ENCODE results near the gene FLT4. TPM values are rescaled to one million over a fixed set of nuclear protein-coding genes. Genes with fewer than 3 reads are reported as not detected.
"Not testable (repeated sequence)": the region's sequence is repeated elsewhere in the genome, so short reads cannot be mapped to it uniquely, and the experiment has no call there.

The FLT4 gene
- polyA plus RNA-seq, 1 donor = 10.2 TPM

DNA sequence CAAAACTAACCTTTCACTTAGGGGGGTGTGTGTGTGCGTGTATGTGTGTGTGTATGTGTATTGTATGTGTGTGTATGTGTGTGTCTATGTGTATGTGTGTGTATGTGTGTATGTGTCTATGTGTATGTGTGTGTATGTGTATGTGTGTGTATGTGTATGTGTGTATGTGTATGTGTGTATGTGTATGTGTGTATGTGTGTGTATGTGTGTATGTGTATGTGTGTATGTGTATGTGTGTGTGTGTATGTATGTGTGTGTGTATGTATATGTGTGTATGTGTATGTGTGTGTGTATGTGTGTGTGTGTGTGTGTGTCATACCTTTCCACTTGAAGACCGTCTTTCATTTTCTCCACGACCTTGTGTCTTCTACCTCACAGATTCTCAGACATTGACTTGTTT, 20.8 kb upstream of the FLT4 start:
- Histone ChIP-seq H3K9me3 (ENCODE audit: control insufficient read depth, low read depth, low read length) (no peaks in the 10 kb centered on the region), H3K36me3 (ENCODE audit: control insufficient read depth, insufficient read depth, low read length) (no peaks in the 10 kb centered on the region), H3K4me3 (ENCODE audit: low read length) (no peak overlapping the region), H3K27me3 (ENCODE audit: control insufficient read depth, insufficient read depth, low read length) (peaks cover 29% of the 10 kb centered on the region), H3K4me1 (ENCODE audit: control insufficient read depth, insufficient read depth, low read length) (no peaks in the 10 kb centered on the region), H3K27ac (ENCODE audit: low read length) (no peak overlapping the region)
- WGBS (ENCODE audit: insufficient coverage, low lambda C conversion rate) = no CpG with 5 or more reads among the region's 3 CpGs
- DNase-seq = no peak

DNA sequence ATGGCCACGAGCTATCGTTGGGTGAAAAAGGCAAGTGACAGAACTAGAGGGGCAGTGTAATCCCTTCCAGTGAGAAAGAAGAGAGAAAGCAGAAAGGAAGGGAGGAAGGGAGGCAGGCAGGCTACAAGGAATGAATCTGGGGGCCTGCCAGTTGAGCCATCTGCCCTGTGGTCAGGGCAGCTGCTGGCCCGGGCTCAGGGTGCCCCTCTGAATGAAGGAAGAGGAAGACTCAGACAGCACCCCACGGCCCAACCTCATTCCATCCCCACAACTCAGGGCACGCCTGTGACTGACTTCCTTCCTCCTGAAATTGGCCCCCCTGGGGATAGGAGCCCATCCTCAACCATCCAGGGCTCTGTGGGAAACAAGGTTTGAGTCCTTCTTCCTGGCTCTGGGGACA, 20.3 kb upstream of the FLT4 start:
- no peak for DNase-seq
- H3K4me1 ChIP-seq (ENCODE audit: control insufficient read depth, insufficient read depth, low read length) = no peaks in the 10 kb centered on the region
- no peaks in the 10 kb centered on the region for H3K9me3 ChIP-seq (ENCODE audit: control insufficient read depth, low read depth, low read length)
- no CpG with 5 or more reads among the region's 5 CpGs for WGBS (ENCODE audit: insufficient coverage, low lambda C conversion rate)
- H3K27ac ChIP-seq (ENCODE audit: low read length) = no peak overlapping the region
- H3K36me3 ChIP-seq (ENCODE audit: control insufficient read depth, insufficient read depth, low read length) = no peaks in the 10 kb centered on the region
- peaks cover 26% of the 10 kb centered on the region for H3K27me3 ChIP-seq (ENCODE audit: control insufficient read depth, insufficient read depth, low read length)
- no peak overlapping the region for H3K4me3 ChIP-seq (ENCODE audit: low read length)

DNA sequence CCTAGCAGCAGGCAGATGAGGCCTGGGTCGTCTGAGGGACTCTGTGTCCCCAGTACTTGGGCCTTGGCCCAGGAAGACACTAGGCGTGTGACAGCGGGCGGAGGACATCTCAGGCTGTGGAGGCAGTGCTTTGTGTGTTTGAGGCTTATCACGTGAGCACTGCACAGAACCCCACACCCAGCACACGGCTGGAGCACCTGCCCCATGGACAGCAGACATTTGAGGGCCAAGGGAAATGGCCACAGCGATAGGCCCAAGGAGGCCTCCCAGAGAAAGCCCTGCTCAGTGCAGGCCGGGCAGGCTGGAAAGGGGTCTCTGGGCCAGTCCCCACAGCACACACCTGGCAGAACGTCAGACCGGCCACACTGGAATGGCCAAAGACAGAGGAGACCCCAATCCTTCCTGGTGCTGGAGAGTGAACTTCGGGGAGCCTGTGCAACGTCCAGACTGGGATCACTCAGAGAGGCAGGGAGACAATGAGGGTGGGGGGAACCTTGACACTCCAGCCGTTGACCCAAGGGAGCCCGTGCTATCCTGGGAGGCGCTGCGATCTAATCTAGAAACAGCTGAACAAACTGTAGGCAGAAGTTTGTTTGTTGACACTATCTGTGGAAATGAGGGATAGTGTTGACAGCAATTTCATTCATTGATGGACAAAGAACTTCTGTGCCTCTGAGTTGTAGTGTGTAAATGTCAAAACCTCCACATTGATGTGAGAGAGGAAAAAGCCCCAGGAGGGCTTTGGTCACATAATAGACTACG, 19.6 kb upstream of the FLT4 start:
- Histone ChIP-seq H3K4me1 (ENCODE audit: control insufficient read depth, insufficient read depth, low read length) (no peaks in the 10 kb centered on the region), H3K9me3 (ENCODE audit: control insufficient read depth, low read depth, low read length) (no peaks in the 10 kb centered on the region), H3K36me3 (ENCODE audit: control insufficient read depth, insufficient read depth, low read length) (no peaks in the 10 kb centered on the region), H3K4me3 (ENCODE audit: low read length) (no peak overlapping the region), H3K27me3 (ENCODE audit: control insufficient read depth, insufficient read depth, low read length) (peaks cover 21% of the 10 kb centered on the region), H3K27ac (ENCODE audit: low read length) (no peak overlapping the region)
- no CpG with 5 or more reads among the region's 17 CpGs for WGBS (ENCODE audit: insufficient coverage, low lambda C conversion rate)
- no peak for DNase-seq

DNA sequence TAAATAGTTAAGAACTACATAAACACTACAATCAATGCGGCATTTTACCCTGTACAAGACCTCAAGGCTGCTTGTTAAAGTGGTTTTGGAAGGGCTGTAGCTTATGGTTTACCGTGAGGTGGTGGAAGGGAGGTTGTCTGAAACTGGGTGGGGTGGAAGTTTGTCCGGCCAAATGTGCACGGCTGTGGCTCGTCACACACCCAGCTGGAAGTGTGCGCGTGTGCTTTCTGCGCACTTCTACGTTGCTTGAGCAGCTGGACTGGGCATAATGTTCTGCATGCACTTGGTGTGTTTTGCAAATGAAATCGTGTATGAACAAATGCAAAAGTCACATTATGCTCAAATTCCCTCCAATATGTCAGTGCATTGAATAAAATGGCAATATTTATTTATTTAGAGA, 17.4 kb upstream of the FLT4 start:
- H3K9me3 ChIP-seq (ENCODE audit: control insufficient read depth, low read depth, low read length) = no peaks in the 10 kb centered on the region
- peaks cover 4% of the 10 kb centered on the region for H3K27me3 ChIP-seq (ENCODE audit: control insufficient read depth, insufficient read depth, low read length)
- H3K4me1 ChIP-seq (ENCODE audit: control insufficient read depth, insufficient read depth, low read length) = no peaks in the 10 kb centered on the region
- H3K27ac ChIP-seq (ENCODE audit: low read length) = no peak overlapping the region
- no peak overlapping the region for H3K4me3 ChIP-seq (ENCODE audit: low read length)
- H3K36me3 ChIP-seq (ENCODE audit: control insufficient read depth, insufficient read depth, low read length) = no peaks in the 10 kb centered on the region
- DNase-seq = no peak
- no CpG with 5 or more reads among the region's 10 CpGs for WGBS (ENCODE audit: insufficient coverage, low lambda C conversion rate)

DNA sequence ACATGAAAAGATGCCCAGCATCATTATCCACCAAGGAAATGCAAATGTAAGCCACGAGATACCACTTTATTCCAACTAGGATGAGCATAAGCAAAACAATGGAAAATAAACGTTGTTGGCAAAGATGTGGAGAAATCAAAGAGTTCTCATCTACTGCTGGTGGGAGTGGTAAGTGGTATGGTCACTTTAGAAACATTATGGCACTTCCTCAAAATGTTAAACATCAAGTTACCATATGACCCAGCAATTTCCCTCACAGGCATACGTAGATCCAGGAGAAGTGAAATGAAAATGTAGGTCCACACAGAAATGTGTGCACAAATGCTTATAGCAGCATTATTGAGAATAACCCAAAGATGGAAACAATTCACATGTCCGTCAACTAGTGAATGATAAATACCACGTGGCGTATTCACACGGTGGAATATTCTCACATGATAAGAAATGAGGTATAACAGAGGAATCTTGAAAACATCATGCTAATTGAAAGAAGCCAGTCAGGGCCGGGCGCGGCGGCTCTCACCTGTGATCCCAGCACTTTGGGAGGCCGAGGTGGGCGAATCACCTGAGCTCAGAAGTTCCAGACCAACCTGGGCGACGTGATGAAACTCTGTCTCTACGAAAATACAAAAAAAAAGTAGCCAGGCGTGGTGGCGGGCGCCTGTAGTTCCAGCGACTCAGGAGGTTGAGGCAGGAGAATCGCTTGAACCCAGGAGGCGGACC, 16.4 kb upstream of the FLT4 start:
- DNase-seq = no peak
- Histone ChIP-seq H3K27ac (ENCODE audit: low read length) (no peak overlapping the region), H3K9me3 (ENCODE audit: control insufficient read depth, low read depth, low read length) (no peaks in the 10 kb centered on the region), H3K4me1 (ENCODE audit: control insufficient read depth, insufficient read depth, low read length) (no peaks in the 10 kb centered on the region), H3K27me3 (ENCODE audit: control insufficient read depth, insufficient read depth, low read length) (peaks cover 4% of the 10 kb centered on the region), H3K4me3 (ENCODE audit: low read length) (no peak overlapping the region), H3K36me3 (ENCODE audit: control insufficient read depth, insufficient read depth, low read length) (no peaks in the 10 kb centered on the region)
- WGBS (ENCODE audit: insufficient coverage, low lambda C conversion rate) = 53% methylated on average over 3 of the region's 22 CpGs

DNA sequence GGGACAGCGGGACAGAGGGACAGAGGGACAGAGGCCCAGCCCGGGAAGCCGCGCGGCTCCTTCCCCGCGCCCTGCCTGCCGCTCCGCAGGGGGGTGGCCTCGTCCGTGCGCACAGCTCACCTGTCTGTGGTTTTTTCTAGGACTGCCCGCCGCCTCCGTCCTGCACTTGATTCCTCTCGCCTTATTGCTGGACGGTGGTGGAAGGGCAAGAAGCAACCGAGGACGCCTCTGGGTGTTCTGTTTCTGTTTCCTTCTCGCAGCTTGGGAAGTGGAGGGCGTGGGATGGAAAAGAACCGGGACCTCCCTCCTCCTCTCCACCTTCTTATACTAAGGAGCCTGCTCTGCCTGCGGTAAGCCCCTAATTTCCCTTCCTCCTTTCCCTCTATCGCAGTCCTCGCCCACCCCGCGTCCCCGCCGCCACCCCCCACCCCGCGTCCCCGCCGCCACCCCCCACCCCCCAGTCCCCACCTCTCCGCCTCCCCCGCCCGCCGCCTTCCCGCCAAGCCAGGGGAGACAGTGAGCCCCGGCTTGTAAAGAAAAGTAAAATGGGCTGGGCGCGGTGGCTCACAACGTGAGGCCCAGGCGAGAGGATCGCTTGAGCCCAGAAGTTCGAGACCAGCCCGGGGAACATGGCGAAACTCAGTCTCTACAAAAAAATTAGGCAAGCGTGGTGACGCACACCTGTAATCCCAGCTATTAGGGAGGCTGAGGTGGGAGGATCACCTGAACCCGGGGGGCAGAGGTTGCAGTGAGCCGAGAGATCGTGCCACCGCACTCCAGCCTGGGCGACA, 9.6 kb upstream of the FLT4 start:
- no peak for DNase-seq
- Histone ChIP-seq H3K27me3 (ENCODE audit: control insufficient read depth, insufficient read depth, low read length) (peaks cover 21% of the 10 kb centered on the region), H3K36me3 (ENCODE audit: control insufficient read depth, insufficient read depth, low read length) (no peaks in the 10 kb centered on the region), H3K4me1 (ENCODE audit: control insufficient read depth, insufficient read depth, low read length) (no peaks in the 10 kb centered on the region), H3K4me3 (ENCODE audit: low read length) (no peak overlapping the region), H3K27ac (ENCODE audit: low read length) (no peak overlapping the region), H3K9me3 (ENCODE audit: control insufficient read depth, low read depth, low read length) (no peaks in the 10 kb centered on the region)
- no CpG with 5 or more reads among the region's 54 CpGs for WGBS (ENCODE audit: insufficient coverage, low lambda C conversion rate)

DNA sequence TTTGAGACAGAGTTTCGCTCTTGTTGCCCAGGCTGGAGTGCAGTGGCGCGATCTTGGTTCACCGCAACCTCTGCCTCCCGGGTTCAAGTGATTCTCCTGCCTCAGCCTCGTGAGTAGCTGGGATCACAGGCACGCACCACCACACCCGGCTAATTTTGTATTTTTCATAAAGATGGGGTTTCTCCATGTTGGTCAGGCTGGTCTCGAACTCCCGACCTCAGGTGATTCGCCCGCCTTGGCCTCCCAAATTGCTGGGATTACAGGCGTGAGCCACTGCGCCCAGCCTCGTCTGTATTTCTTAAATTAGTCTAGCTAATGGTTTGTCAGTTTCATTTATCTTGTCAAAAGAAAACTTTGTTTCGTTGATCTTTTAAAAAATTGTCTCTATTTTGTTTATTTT, 5.8 kb upstream of the FLT4 start:
- DNase-seq; H3K9me3 ChIP-seq (ENCODE audit: control insufficient read depth, low read depth, low read length); H3K36me3 ChIP-seq (ENCODE audit: control insufficient read depth, insufficient read depth, low read length); H3K4me3 ChIP-seq (ENCODE audit: low read length); H3K4me1 ChIP-seq (ENCODE audit: control insufficient read depth, insufficient read depth, low read length); H3K27ac ChIP-seq (ENCODE audit: low read length): not testable (repeated sequence)
- 83% methylated on average over 1 of the region's 16 CpGs for WGBS (ENCODE audit: insufficient coverage, low lambda C conversion rate)
- peaks cover 42% of the 10 kb centered on the region for H3K27me3 ChIP-seq (ENCODE audit: control insufficient read depth, insufficient read depth, low read length)

DNA sequence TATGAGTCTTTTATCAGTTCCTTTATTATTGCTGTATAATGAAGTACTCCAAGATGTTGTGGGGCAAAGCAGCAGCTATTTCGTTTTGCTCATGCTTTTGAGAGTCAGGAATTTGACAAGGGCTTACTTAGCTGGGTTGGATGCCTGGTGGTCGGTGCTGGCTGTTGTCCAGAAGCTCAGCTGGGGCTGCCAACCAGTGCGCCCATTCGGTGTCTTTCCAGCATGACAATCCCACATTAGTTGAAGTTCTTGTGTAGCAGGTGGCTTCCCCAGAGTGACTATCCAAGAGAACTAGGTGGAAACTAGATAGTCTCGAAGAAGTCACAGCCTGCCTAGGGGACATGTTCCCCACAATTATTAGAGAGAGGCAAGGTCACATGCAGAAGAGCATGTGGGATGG, 3.4 kb upstream of the FLT4 start:
- no CpG with 5 or more reads among the region's 5 CpGs for WGBS (ENCODE audit: insufficient coverage, low lambda C conversion rate)
- H3K27ac ChIP-seq (ENCODE audit: low read length) = no peak overlapping the region
- H3K36me3 ChIP-seq (ENCODE audit: control insufficient read depth, insufficient read depth, low read length) = no peaks in the 10 kb centered on the region
- H3K4me3 ChIP-seq (ENCODE audit: low read length) = no peak overlapping the region
- no peaks in the 10 kb centered on the region for H3K4me1 ChIP-seq (ENCODE audit: control insufficient read depth, insufficient read depth, low read length)
- H3K9me3 ChIP-seq (ENCODE audit: control insufficient read depth, low read depth, low read length) = no peaks in the 10 kb centered on the region
- no peak for DNase-seq
- peaks cover 40% of the 10 kb centered on the region for H3K27me3 ChIP-seq (ENCODE audit: control insufficient read depth, insufficient read depth, low read length)

DNA sequence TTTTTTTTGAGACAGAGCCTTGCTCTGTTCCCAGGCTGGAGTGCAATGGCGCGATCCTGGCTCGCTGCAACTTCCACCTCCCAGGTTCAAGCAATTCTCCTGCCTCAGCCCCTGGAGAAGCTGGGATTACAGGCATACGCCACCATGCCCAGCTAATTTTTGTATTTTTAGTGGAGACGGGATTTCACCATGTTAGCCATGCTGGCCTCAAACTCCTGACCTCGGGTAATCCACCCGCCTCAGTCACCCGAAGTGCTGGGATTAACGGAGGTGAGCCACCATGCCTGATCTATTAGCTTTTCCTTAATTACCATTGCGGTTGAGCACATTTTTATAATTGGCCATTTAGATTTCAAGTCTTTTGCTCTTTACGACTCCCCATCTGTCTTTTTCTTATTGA, 2.9 kb upstream of the FLT4 start:
- no peak overlapping the region for H3K27ac ChIP-seq (ENCODE audit: low read length)
- no peaks in the 10 kb centered on the region for H3K36me3 ChIP-seq (ENCODE audit: control insufficient read depth, insufficient read depth, low read length)
- H3K9me3 ChIP-seq (ENCODE audit: control insufficient read depth, low read depth, low read length) = no peaks in the 10 kb centered on the region
- H3K4me1 ChIP-seq (ENCODE audit: control insufficient read depth, insufficient read depth, low read length) = no peaks in the 10 kb centered on the region
- H3K27me3 ChIP-seq (ENCODE audit: control insufficient read depth, insufficient read depth, low read length) = peaks cover 44% of the 10 kb centered on the region
- DNase-seq = no peak
- no peak overlapping the region for H3K4me3 ChIP-seq (ENCODE audit: low read length)
- WGBS (ENCODE audit: insufficient coverage, low lambda C conversion rate) = 100% methylated on average over 1 of the region's 11 CpGs

DNA sequence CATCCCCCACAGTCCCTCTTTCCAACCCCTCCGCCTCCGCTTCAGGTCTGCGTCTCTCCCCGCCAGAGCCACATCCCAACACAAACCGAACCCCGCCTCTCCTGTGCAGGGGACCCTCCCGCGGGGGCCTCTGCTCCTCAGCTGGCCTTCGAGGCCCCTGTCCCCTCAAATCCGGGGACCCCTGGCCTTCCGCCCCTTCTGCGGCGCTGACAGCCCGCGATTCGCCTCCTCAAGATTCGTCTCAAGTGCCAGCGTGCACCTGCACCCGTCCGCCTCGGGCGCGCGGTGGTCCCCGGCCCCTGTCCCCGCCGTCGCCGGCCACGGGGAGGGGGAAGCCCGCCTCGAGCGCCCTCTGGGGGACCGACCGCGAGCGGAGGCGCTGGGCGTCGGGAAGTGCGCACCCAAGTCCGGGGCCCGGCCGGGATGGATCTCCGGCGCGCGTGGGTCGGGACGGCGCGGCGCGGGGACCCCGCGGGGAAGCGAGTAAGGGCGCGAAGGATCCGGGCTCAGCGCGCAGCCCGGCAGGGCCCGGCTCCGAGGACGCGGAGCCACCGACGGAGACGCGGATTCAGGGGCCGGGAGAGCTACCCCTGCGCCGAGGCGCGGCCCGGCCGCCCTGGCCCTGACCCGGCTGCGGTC, 623 bp downstream of the FLT4 start:
- Histone ChIP-seq H3K27me3 (ENCODE audit: control insufficient read depth, insufficient read depth, low read length) (peaks cover 66% of the 10 kb centered on the region), H3K4me1 (ENCODE audit: control insufficient read depth, insufficient read depth, low read length) (no peaks in the 10 kb centered on the region), H3K36me3 (ENCODE audit: control insufficient read depth, insufficient read depth, low read length) (no peaks in the 10 kb centered on the region), H3K4me3 (ENCODE audit: low read length) (no peak overlapping the region), H3K9me3 (ENCODE audit: control insufficient read depth, low read depth, low read length) (no peaks in the 10 kb centered on the region), H3K27ac (ENCODE audit: low read length) (no peak overlapping the region)
- WGBS (ENCODE audit: insufficient coverage, low lambda C conversion rate) = no CpG with 5 or more reads among the region's 80 CpGs
- DNase-seq = no peak
